Endothelial cell of umbilical vein (primary cell): ENCODE data around the gene TTN. TPM values are rescaled to one million over a fixed set of nuclear protein-coding genes. Genes with fewer than 3 reads are reported as not detected.

Experiments
- BruUV-seq: library from RNA; stranded (reverse); fragments of 400-500 nt; replicated peaks from 2 replicates; lab custom pipeline; 2021; lab: Mats Ljungman, UMichigan
- CTCF ChIA-PET: fragments of 300-600, 350-600 bp; sonication (Branson Sonifier 250); formaldehyde crosslinking; loops from one replicate; lab custom pipeline; 2021; ENCODE audit warnings: antibody characterized with exemption, inconsistent platforms; lab: Charles Lee
- POLR2A ChIA-PET: fragments of 300-600, 350-600 bp; sonication (Branson Sonifier 250); formaldehyde crosslinking; loops from one replicate; lab custom pipeline; 2021; ENCODE audit warnings: antibody characterized with exemption, inconsistent platforms; lab: Charles Lee
- DNase-seq: peaks from one replicate; pipeline ENCODE4 v3.0.0-alpha.2; 2011; ENCODE audit warnings: low read depth, low spot score
- FAIRE-seq: peaks from 2 replicates; lab custom pipeline; 2011; peaks lifted over from hg19 to GRCh38; lab: Jason Lieb, UNC
- H2AFZ ChIP-seq: 2 replicates; pipeline ENCODE4 v1.6.0; 2012; ENCODE audit warnings: low read depth, low read length, control low read depth, inconsistent platforms
- H3K27ac ChIP-seq: 2 replicates; pipeline ENCODE4 v1.5.1; 2011; ENCODE audit warnings: low read depth, mild to moderate bottlenecking, control low read depth, low read length, moderate library complexity; ENCODE audit not compliant: insufficient read depth
- H3K27me3 ChIP-seq, 2 experiments: 2 replicates each; pipeline versions ENCODE4 v1.6.0 to v1.6.1; 2011; ENCODE audit warnings: low read length in 2 of 2, mixed read lengths in 1 of 2; ENCODE audit not compliant: control insufficient read depth in 2 of 2, insufficient read depth in 2 of 2
- H3K36me3 ChIP-seq, 2 experiments: 2 replicates in 1 of 2; 3 replicates in 1 of 2; pipeline ENCODE4 v1.5.1; 2011; ENCODE audit warnings: low read length in 2 of 2, mild to moderate bottlenecking in 1 of 2, moderate library complexity in 1 of 2; ENCODE audit not compliant: control insufficient read depth in 2 of 2, insufficient read depth in 2 of 2; ENCODE audit errors: extremely low read depth in 1 of 2
- H3K4me1 ChIP-seq: 3 replicates; pipeline ENCODE4 v1.5.1; 2011; ENCODE audit warnings: mild to moderate bottlenecking, low read length; ENCODE audit not compliant: control insufficient read depth, insufficient read depth; ENCODE audit errors: extremely low read depth
- H3K4me2 ChIP-seq: 2 replicates; pipeline ENCODE4 v1.6.1; 2011; ENCODE audit warnings: low read length, control low read depth, mixed read lengths; ENCODE audit not compliant: insufficient read depth
- H3K4me3 ChIP-seq, 3 experiments: fragments of 200-600 bp in 1 of 3; sonication (generic), shearing (Covaris generic) in 1 of 3; replicated peaks in 1 of 3; 2 replicates each; pipeline ENCODE4 v1.5.1; 2011 to 2016; ENCODE audit warnings: control low read depth in 3 of 3, low read length in 3 of 3, mild to moderate bottlenecking in 2 of 3, inconsistent platforms in 1 of 3, low read depth in 1 of 3, moderate library complexity in 1 of 3; ENCODE audit not compliant: insufficient read depth in 1 of 3
- H3K79me2 ChIP-seq: 2 replicates; pipeline ENCODE4 v1.6.0; 2012; ENCODE audit warnings: low read length, inconsistent platforms; ENCODE audit not compliant: control insufficient read depth, insufficient read depth
- H3K9ac ChIP-seq: replicated peaks from 2 replicates; pipeline ENCODE3; 2011; ENCODE audit warnings: low read length, control low read depth; ENCODE audit not compliant: insufficient read depth; ENCODE audit errors: extremely low read depth
- H3K9me1 ChIP-seq: replicated peaks from 3 replicates; pipeline ENCODE4 v1.6.0; 2011; ENCODE audit warnings: mild to moderate bottlenecking, low read length; ENCODE audit not compliant: control insufficient read depth, insufficient read depth; ENCODE audit errors: extremely low read depth
- H3K9me3 ChIP-seq: replicated peaks from 2 replicates; pipeline ENCODE4 v1.5.1; 2012; ENCODE audit warnings: low read length, inconsistent platforms; ENCODE audit not compliant: control insufficient read depth, insufficient read depth
- H4K20me1 ChIP-seq: replicated peaks from 2 replicates; pipeline ENCODE3; 2011; ENCODE audit warnings: mild to moderate bottlenecking, low read length; ENCODE audit not compliant: control insufficient read depth, insufficient read depth; ENCODE audit errors: extremely low read depth
- EZH2 ChIP-seq: IDR thresholded peaks from 2 replicates; pipeline ENCODE4 v1.6.1; 2012; ENCODE audit warnings: borderline replicate concordance, low read depth, mild to moderate bottlenecking, moderate library complexity, low read length, inconsistent platforms; ENCODE audit not compliant: severe bottlenecking
- FOS ChIP-seq: IDR thresholded peaks from 2 replicates; pipeline ENCODE4 v1.6.1; 2011; ENCODE audit warnings: mild to moderate bottlenecking, low read length, moderate library complexity, borderline replicate concordance; ENCODE audit not compliant: insufficient read depth
- GATA2 ChIP-seq: IDR thresholded peaks from 2 replicates; pipeline ENCODE4 v1.7.0; 2011; ENCODE audit warnings: low read depth, mild to moderate bottlenecking, moderate library complexity, mixed read lengths, low read length; ENCODE audit not compliant: insufficient read length, insufficient read depth
- JUN ChIP-seq: IDR thresholded peaks from 2 replicates; pipeline ENCODE4 v1.6.1; 2011; ENCODE audit warnings: borderline replicate concordance, low read depth; ENCODE audit not compliant: insufficient read length, insufficient read depth
- MYC ChIP-seq: IDR thresholded peaks from one replicate; pipeline ENCODE4 v1.6.1; 2011; ENCODE audit warnings: mild to moderate bottlenecking, low read depth, low read length
- POLR2A ChIP-seq: IDR thresholded peaks from 2 replicates; pipeline ENCODE4 v1.6.1; 2012; ENCODE audit warnings: low read depth, mild to moderate bottlenecking, control low read depth, low read length
- POLR2AphosphoS5 ChIP-seq: IDR thresholded peaks from 2 replicates; pipeline ENCODE4 v1.6.1; 2012; ENCODE audit warnings: low read depth, mild to moderate bottlenecking, control low read depth, low read length, moderate library complexity; ENCODE audit not compliant: insufficient read depth
- dilution Hi-C: fragments of 300-500 bp; cut with MboI; formaldehyde crosslinking; loops from one replicate; pipeline ENCODE4 v1.15.0; 2019; ENCODE audit warnings: low sequenced_read_pairs; ENCODE audit not compliant: extremely low pct_ligation_motif_present
- intact Hi-C: fragments of 100-400 bp; cut with micrococcal nuclease; formaldehyde crosslinking; loops from one replicate; pipeline ENCODE4 v1.10.0; 2022
- polyA plus RNA-seq, 4 experiments: library from polyadenylated mRNA; depleted of rRNA in 3 of 4; stranded (reverse) in 3 of 4; unstranded in 1 of 4; fragments of >200 nt; gene quantifications; 2 replicates each; pipeline versions ENCODE4 v1.2.1 to v1.2.3, GENCODE V29; 2011 to 2012; ENCODE audit warnings: missing spikeins in 1 of 4
- total RNA-seq: library from RNA; stranded (reverse); gene quantifications from 2 replicates; pipeline ENCODE4 v1.2.3, GENCODE V29; 2021
- TF ChIP-seq, protein P1 (sequence below), 2 donors: IDR thresholded peaks; 1 replicate in 1 of 2; 2 replicates in 1 of 2; pipeline ENCODE4 v1.5.1; 2011; ENCODE audit warnings: low read length in 2 of 2, mild to moderate bottlenecking in 2 of 2, moderate library complexity in 2 of 2, control low read depth in 1 of 2, inconsistent platforms in 1 of 2, low read depth in 1 of 2; ENCODE audit not compliant: insufficient read depth in 1 of 2; ENCODE audit errors: extremely low read depth in 1 of 2
- TF ChIP-seq, protein P2 (sequence below): IDR thresholded peaks from 2 replicates; pipeline ENCODE4 v1.6.1; 2011; ENCODE audit not compliant: insufficient read depth, insufficient read length

The TTN gene
- total and polyA plus RNA-seq, 2 donors (not counting 3 experiments of a cell fraction or from before 2014, with no cell fraction given), result 0.11 to 0.49 TPM

DNA sequence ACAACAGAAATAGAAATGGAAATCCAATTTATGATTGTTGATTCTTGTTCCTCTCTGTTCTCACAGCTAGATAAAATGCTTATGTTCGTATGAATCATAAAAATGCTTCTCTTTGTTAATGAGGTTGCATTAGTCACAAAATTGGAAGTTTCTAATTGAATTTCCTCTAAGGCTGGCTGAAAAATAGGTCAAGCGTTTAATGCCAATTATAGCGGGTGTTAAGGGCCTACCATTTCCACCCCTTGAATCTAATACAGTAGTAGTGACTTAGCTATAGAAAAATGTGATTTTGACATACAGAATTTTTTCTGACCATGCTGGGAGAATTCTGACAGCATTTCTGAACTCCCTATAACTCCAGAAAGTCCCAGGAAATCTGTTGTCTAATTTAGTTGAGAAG is 107.1 kb downstream of the TTN start:
- dilution Hi-C loops (no loop called here), intact Hi-C loops (no loop called here)
- H4K20me1 ChIP-seq, result no peaks in the 10 kb centered on the region
- CTCF ChIA-PET, result interaction anchor here (0.6 to 4.3 kb wide), 53 partner anchors 9 to 1036 kb away, joined by 3 to 65 read pairs (median 4); partner anchors contain the start of gene RBM45
- no TSS peak for BruUV-seq
- TF ChIP-seq, protein P1, sequence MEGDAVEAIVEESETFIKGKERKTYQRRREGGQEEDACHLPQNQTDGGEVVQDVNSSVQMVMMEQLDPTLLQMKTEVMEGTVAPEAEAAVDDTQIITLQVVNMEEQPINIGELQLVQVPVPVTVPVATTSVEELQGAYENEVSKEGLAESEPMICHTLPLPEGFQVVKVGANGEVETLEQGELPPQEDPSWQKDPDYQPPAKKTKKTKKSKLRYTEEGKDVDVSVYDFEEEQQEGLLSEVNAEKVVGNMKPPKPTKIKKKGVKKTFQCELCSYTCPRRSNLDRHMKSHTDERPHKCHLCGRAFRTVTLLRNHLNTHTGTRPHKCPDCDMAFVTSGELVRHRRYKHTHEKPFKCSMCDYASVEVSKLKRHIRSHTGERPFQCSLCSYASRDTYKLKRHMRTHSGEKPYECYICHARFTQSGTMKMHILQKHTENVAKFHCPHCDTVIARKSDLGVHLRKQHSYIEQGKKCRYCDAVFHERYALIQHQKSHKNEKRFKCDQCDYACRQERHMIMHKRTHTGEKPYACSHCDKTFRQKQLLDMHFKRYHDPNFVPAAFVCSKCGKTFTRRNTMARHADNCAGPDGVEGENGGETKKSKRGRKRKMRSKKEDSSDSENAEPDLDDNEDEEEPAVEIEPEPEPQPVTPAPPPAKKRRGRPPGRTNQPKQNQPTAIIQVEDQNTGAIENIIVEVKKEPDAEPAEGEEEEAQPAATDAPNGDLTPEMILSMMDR (IDR thresholded peaks at IDR 0.05; ENCODE audit: extremely low read depth in 1 of 2, insufficient read depth in 1 of 2, low read depth in 1 of 2, low read length in 2 of 2), result no peak
- TF ChIP-seq JUN (no peak), MYC (no peak), GATA2 (no peak), POLR2AphosphoS5 (no peak), POLR2A (no peak), EZH2 (no peak), FOS (no peak)
- TF ChIP-seq, protein P2, sequence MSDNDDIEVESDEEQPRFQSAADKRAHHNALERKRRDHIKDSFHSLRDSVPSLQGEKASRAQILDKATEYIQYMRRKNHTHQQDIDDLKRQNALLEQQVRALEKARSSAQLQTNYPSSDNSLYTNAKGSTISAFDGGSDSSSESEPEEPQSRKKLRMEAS, result no peak
- no peak overlapping the region for H3K4me2 ChIP-seq
- no peaks in the 10 kb centered on the region for H3K79me2 ChIP-seq
- POLR2A ChIA-PET, result no interaction called here
- H2AFZ ChIP-seq, result no peak overlapping the region
- H3K27ac ChIP-seq, result no peak overlapping the region
- no peak overlapping the region for H3K9ac ChIP-seq
- no peaks in the 10 kb centered on the region for H3K9me3 ChIP-seq
- H3K36me3 ChIP-seq, result no peaks in the 10 kb centered on the region
- FAIRE-seq (no peak), DNase-seq (no peak)
- no peaks in the 10 kb centered on the region for H3K27me3 ChIP-seq
- no peaks in the 10 kb centered on the region for H3K9me1 ChIP-seq
- no peak overlapping the region for H3K4me3 ChIP-seq
- H3K4me1 ChIP-seq, result no peaks in the 10 kb centered on the region
